Naive thymus-derived CD4-positive, alpha-beta T cell (primary cell): Measurements from ENCODE around the gene BLOC1S1. TPM values are rescaled to one million over a fixed set of nuclear protein-coding genes. Genes with fewer than 3 reads are reported as not detected.
"Not testable (repeated sequence)": the region's sequence is repeated elsewhere in the genome, so short reads cannot be mapped to it uniquely, and the experiment has no call there.

Source experiments
- ATAC-seq: fragments of 150-1000 bp; cut with Tn5 transposase; 2 replicates; pipeline ENCODE4 v1.10.0; 2021; ENCODE audit warnings: mild to moderate bottlenecking, moderate library complexity
- CTCF ChIA-PET: fragments of 350-600 bp; sonication (Branson Sonifier 250); formaldehyde crosslinking; loops from one replicate; lab custom pipeline; 2021; ENCODE audit warnings: antibody characterized with exemption; lab: Charles Lee
- POLR2A ChIA-PET: fragments of 350-600 bp; sonication (Branson Sonifier 250); formaldehyde crosslinking; loops from one replicate; lab custom pipeline; 2021; ENCODE audit warnings: antibody characterized with exemption, inconsistent platforms; lab: Charles Lee
- DNase-seq, 9 donors: peaks; one replicate each; pipeline versions ENCODE4 v3.0.0 to v3.0.0-alpha.2; 2020 to 2022; ENCODE audit warnings: mixed read lengths in 1 of 9
- H3K27ac ChIP-seq: one replicate; pipeline ENCODE4 v1.7.0; 2013; ENCODE audit warnings: mild to moderate bottlenecking, low read depth, low read length, moderate library complexity
- H3K27me3 ChIP-seq, 2 donors: one replicate each; pipeline ENCODE4 v1.7.0; 2013; ENCODE audit warnings: low read length in 2 of 2, mild to moderate bottlenecking in 2 of 2, moderate library complexity in 2 of 2; ENCODE audit not compliant: control insufficient read depth in 2 of 2, insufficient read depth in 2 of 2
- H3K36me3 ChIP-seq, 3 experiments: 1 replicate in 2 of 3; 2 replicates in 1 of 3; pipeline ENCODE4 v1.7.0; 2013; ENCODE audit warnings: low read length in 3 of 3, mild to moderate bottlenecking in 3 of 3, moderate library complexity in 1 of 3; ENCODE audit not compliant: insufficient read depth in 3 of 3, control insufficient read depth in 2 of 3
- H3K4me1 ChIP-seq, 2 donors: one replicate each; pipeline ENCODE4 v1.7.0; 2013; ENCODE audit warnings: low read length in 2 of 2, mild to moderate bottlenecking in 2 of 2, moderate library complexity in 1 of 2; ENCODE audit not compliant: control insufficient read depth in 2 of 2, insufficient read depth in 2 of 2
- H3K4me3 ChIP-seq: 2 replicates; pipeline ENCODE4 v1.7.0; 2013; ENCODE audit warnings: mild to moderate bottlenecking, low read length
- H3K9me3 ChIP-seq, 3 experiments: 1 replicate in 2 of 3; 2 replicates in 1 of 3; pipeline ENCODE4 v1.7.0; 2013; ENCODE audit warnings: low read length in 3 of 3; ENCODE audit not compliant: control insufficient read depth in 2 of 3
- H3K27ac Mint-ChIP-seq, 9 donors: one replicate each; pipeline ENCODE4 v1.8.0; 2020 to 2022; ENCODE audit warnings: mixed read lengths in 9 of 9, mild to moderate bottlenecking in 8 of 9, moderate library complexity in 5 of 9, inconsistent platforms in 2 of 9
- H3K27me3 Mint-ChIP-seq, 5 donors: one replicate each; pipeline ENCODE4 v1.8.0; 2021 to 2022; ENCODE audit warnings: mixed read lengths in 5 of 5, mild to moderate bottlenecking in 1 of 5
- H3K36me3 Mint-ChIP-seq, 5 donors: one replicate each; pipeline ENCODE4 v1.8.0; 2020 to 2022; ENCODE audit warnings: mixed read lengths in 5 of 5, mild to moderate bottlenecking in 3 of 5, inconsistent platforms in 1 of 5
- H3K4me1 Mint-ChIP-seq, 7 donors: one replicate each; pipeline ENCODE4 v1.8.0; 2020 to 2022; ENCODE audit warnings: mixed read lengths in 7 of 7, mild to moderate bottlenecking in 3 of 7, inconsistent platforms in 1 of 7
- H3K4me3 Mint-ChIP-seq, 10 donors: one replicate each; pipeline ENCODE4 v1.8.0; 2020 to 2022; ENCODE audit warnings: mild to moderate bottlenecking in 10 of 10, mixed read lengths in 10 of 10, moderate library complexity in 6 of 10, inconsistent platforms in 2 of 10
- H3K9me3 Mint-ChIP-seq, 11 donors: one replicate each; pipeline ENCODE4 v1.8.0; 2020 to 2022; ENCODE audit warnings: mixed read lengths in 11 of 11, mild to moderate bottlenecking in 4 of 11, inconsistent platforms in 1 of 11, moderate library complexity in 1 of 11
- intact Hi-C, 2 donors: fragments of 100-400 bp; cut with micrococcal nuclease; formaldehyde crosslinking; loops; one replicate each; pipeline ENCODE4 v1.15.1; 2023
- polyA plus RNA-seq, 2 donors: library from polyadenylated mRNA; unstranded; fragments of 300-500 nt; fragmentation: Illumina TruSeq; gene quantifications; one replicate each; pipeline ENCODE4 v1.2.3, GENCODE V29; 2021
- total RNA-seq, 6 experiments: library from RNA in 5 of 6; stranded (reverse) in 5 of 6; gene quantifications; 1 replicate in 5 of 6; 2 replicates in 1 of 6; pipeline ENCODE4 v1.2.3 and lab custom pipeline; 2021 to 2026

Gene BLOC1S1
- total and polyA plus RNA-seq, 7 experiments from 2014 or later: 37.6 to 112 (median 73.5) TPM

DNA sequence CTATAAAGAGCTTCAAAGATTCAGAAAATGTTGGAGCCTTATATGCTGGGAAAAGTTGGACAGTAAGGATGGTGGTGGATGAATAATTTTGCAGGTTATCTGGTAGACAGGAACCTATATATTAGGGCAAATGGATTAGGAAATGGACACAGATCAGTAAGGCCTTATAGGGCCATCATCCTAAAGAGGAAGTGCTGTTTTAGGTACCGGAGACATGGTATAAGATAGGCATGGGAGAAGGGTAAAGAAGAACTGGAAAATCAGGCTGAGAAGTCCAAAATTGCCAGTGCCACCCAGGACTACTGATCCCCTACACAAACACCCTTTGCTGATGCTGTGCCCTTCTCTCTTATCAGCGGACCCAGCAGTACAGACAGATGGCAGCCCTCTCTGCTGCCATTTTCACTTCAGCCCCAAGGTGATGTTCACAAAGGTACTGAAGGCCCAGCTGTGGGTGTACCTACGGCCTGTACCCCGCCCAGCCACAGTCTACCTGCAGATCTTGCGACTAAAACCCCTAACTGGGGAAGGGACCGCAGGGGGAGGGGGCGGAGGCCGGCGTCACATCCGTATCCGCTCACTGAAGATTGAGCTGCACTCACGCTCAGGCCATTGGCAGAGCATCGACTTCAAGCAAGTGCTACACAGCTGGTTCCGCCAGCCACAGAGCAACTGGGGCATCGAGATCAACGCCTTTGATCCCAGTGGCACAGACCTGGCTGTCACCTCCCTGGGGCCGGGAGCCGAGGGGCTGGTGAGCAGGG is 32.6 kb downstream of the BLOC1S1 start:
- intact Hi-C loops: no loop called here
- no peak for DNase-seq
- Mint-ChIP-seq H3K27me3 (no peaks in the 10 kb centered on the region), H3K4me1 (peaks cover 25 to 40% (median 32%) of the 10 kb centered on the region in 7 donors), H3K9me3 (peaks cover 0 to 2% (median 0%) of the 10 kb centered on the region in 11 donors), H3K4me3 (no peak overlapping the region), H3K27ac (peak overlapping the region; percentile 42 to 88 (median 69)), H3K36me3 (peaks cover 0 to 9% (median 6%) of the 10 kb centered on the region in 5 donors)
- Histone ChIP-seq H3K4me1 (peaks cover 0 to 16% of the 10 kb centered on the region in 2 donors), H3K27me3 (no peaks in the 10 kb centered on the region), H3K4me3 (no peak overlapping the region), H3K27ac (no peak overlapping the region), H3K9me3 (no peaks in the 10 kb centered on the region), H3K36me3 (peaks cover 0 to 44% (median 7%) of the 10 kb centered on the region in 3 experiments)
- POLR2A ChIA-PET: interaction anchor here (0.6 to 1.3 kb wide), 6 partner anchors 9 to 263 kb away, joined by 3 to 5 read pairs (median 3); partner anchors contain the start of gene BLOC1S1
- CTCF ChIA-PET: interaction anchor here (1.3 to 2.5 kb wide), 2 partner anchors 8 to 10 kb away, joined by 4 to 14 read pairs; no protein-coding TSS in a partner anchor
- no peak for ATAC-seq

DNA sequence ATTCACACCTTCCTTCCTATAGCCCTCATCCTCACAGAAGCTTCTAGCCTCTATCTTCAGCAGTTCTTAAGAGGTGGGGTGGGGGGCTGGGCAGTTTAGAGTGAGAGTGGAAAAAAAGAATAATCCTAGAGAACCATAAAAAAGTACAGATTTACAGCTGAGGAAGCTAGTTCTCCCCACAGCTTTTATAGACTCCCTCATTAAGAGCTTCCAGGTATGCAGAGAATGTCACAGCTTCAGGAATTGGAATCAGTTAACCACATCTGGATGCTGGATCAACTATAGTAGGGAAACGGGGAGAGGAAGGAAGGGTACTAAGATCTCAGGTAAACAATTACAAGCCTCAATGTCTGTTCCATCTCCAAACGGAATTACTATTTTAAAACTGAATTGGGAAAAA is 39.4 kb downstream of the BLOC1S1 start:
- Mint-ChIP-seq H3K4me3 (peak overlapping the region in 1 of 10 donors; percentile 12), H3K27me3 (no peaks in the 10 kb centered on the region), H3K36me3 (peaks cover 9 to 39% (median 18%) of the 10 kb centered on the region in 5 donors), H3K27ac (peak overlapping the region; percentile 6 to 79 (median 61)), H3K9me3 (peaks cover 0 to 2% (median 0%) of the 10 kb centered on the region in 11 donors), H3K4me1 (peaks cover 0 to 10% (median 4%) of the 10 kb centered on the region in 7 donors)
- Histone ChIP-seq H3K27me3 (no peaks in the 10 kb centered on the region), H3K9me3 (no peaks in the 10 kb centered on the region), H3K4me1 (no peaks in the 10 kb centered on the region), H3K36me3 (peaks cover 17 to 86% (median 24%) of the 10 kb centered on the region in 3 experiments), H3K4me3 (no peak overlapping the region), H3K27ac (no peak overlapping the region)
- DNase-seq (no peak), ATAC-seq (no peak)
- intact Hi-C loops: no loop called here
- ChIA-PET CTCF (interaction anchor here (0.6 to 2.4 kb wide), 3 partner anchors 16 to 189 kb away, joined by 3 to 10 read pairs (median 3); no protein-coding TSS in a partner anchor), POLR2A (interaction anchor here (0.6 to 1.4 kb wide), 5 partner anchors 12 to 218 kb away, joined by 3 to 4 read pairs (median 3); partner anchors contain the start of genes GDF11 and RAB5B)

DNA sequence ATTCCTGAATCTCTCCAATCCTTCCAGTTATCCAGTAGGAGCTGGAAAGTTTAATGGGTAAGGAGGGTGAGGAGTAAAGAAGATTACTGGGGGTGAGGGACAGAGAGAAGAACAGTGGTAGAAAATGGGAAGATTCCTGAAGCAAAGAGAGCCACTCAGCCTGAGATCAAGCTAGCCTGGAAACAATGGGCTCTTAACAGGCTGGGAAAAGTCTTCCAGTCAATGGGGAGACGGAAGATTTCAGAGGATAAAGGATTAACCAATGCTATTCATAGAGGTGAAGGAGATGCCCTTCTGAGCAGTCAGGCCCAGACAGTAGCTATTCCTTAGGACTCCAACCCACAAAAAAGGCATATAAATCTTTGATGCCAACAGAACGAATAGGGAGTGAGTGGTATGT is 41.9 kb downstream of the BLOC1S1 start:
- Mint-ChIP-seq H3K27ac (peak overlapping the region in 7 of 9 donors; percentile 3 to 84 (median 59)), H3K4me1 (peaks cover 0 to 18% (median 5%) of the 10 kb centered on the region in 7 donors), H3K9me3 (peaks cover 0 to 2% (median 0%) of the 10 kb centered on the region in 11 donors), H3K36me3 (peaks cover 14 to 45% (median 26%) of the 10 kb centered on the region in 5 donors), H3K4me3 (no peak overlapping the region), H3K27me3 (no peaks in the 10 kb centered on the region)
- Histone ChIP-seq H3K4me3 (no peak overlapping the region), H3K36me3 (peaks cover 10 to 78% (median 24%) of the 10 kb centered on the region in 3 experiments), H3K4me1 (no peaks in the 10 kb centered on the region), H3K27me3 (no peaks in the 10 kb centered on the region), H3K27ac (no peak overlapping the region), H3K9me3 (no peaks in the 10 kb centered on the region)
- no peak for DNase-seq
- ChIA-PET POLR2A (interaction anchor here (0.8 to 1.2 kb wide), 4 partner anchors 10 to 475 kb away, joined by 3 to 6 read pairs (median 4); no protein-coding TSS in a partner anchor), CTCF (interaction anchor here (1.2 to 1.4 kb wide), 2 partner anchors 19 to 238 kb away, joined by 3 read pairs; no protein-coding TSS in a partner anchor)
- no peak for ATAC-seq
- intact Hi-C loops: no loop called here

DNA sequence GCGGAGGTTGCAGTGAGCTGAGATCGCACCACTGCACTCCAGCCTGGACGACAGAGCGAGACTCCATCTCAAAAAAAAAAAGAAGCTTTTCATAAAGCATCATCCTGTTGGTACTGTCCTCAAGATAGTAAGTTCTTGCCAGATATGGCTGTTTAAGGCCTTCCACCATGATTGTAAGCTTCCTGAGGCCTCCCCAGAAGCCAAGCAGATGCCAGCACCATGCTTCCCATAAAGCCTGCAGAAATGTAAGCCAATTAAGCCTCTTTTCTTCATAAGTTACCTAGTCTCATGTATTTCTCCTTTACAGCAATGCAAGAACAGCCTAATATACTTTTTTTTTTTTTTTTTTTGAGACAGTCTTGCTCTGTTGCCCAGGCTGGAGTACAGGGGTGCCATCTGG is 42.7 kb downstream of the BLOC1S1 start:
- POLR2A ChIA-PET: interaction anchor here (0.7 kb wide), 1 partner anchor 20 kb away, joined by 3 read pairs; no protein-coding TSS in a partner anchor
- ATAC-seq, H3K27me3 Mint-ChIP-seq, H3K4me1 ChIP-seq, H3K4me3 ChIP-seq, DNase-seq, H3K9me3 Mint-ChIP-seq, H3K9me3 ChIP-seq, H3K27me3 ChIP-seq, intact Hi-C loops, H3K4me3 Mint-ChIP-seq, H3K27ac ChIP-seq: not testable (repeated sequence)
- peak overlapping the region in 3 of 9 donors; percentile 32 to 77 (median 59) for H3K27ac Mint-ChIP-seq
- peaks cover 0 to 18% (median 5%) of the 10 kb centered on the region in 7 donors for H3K4me1 Mint-ChIP-seq
- peaks cover 14 to 45% (median 26%) of the 10 kb centered on the region in 5 donors for H3K36me3 Mint-ChIP-seq
- peaks cover 10 to 71% (median 24%) of the 10 kb centered on the region in 3 experiments for H3K36me3 ChIP-seq
- CTCF ChIA-PET: interaction anchor here (0.6 kb wide), 1 partner anchor 1251 kb away, joined by 4 read pairs; no protein-coding TSS in a partner anchor

DNA sequence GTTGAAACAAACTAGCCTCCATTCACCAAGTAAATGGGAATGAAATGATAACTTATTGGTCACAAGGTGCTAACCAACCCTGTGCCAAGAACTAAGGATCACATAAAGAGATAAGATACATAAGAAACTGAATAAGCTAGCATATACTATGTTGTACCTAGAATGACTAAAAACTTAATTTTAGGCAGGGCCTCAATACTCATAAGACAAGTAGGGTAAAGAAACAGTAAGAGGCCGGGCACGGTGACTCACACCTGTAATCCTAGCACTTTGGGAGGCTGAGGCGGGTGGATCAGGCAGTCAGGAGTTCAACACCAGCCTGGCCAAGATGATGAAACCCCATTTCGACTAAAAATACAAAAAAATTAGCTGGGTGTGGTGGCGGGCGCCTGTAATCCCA is 44.8 kb downstream of the BLOC1S1 start:
- Histone ChIP-seq H3K9me3 (no peaks in the 10 kb centered on the region), H3K4me3 (no peak overlapping the region), H3K36me3 (peaks cover 10 to 58% (median 16%) of the 10 kb centered on the region in 3 experiments), H3K27me3 (no peaks in the 10 kb centered on the region), H3K27ac (no peak overlapping the region), H3K4me1 (no peaks in the 10 kb centered on the region)
- intact Hi-C loops: no loop called here
- ChIA-PET CTCF (no interaction called here), POLR2A (interaction anchor here (1.1 kb wide), 1 partner anchor 22 kb away, joined by 3 read pairs; no protein-coding TSS in a partner anchor)
- no peaks in the 10 kb centered on the region for H3K27me3 Mint-ChIP-seq
- ATAC-seq: no peak
- no peaks in the 10 kb centered on the region for H3K9me3 Mint-ChIP-seq
- H3K36me3 Mint-ChIP-seq: peaks cover 12 to 39% (median 23%) of the 10 kb centered on the region in 5 donors
- H3K4me1 Mint-ChIP-seq: peaks cover 0 to 12% (median 4%) of the 10 kb centered on the region in 7 donors
- peak overlapping the region in 5 of 9 donors; percentile 2 to 64 (median 43) for H3K27ac Mint-ChIP-seq
- no peak for DNase-seq
- no peak overlapping the region for H3K4me3 Mint-ChIP-seq

DNA sequence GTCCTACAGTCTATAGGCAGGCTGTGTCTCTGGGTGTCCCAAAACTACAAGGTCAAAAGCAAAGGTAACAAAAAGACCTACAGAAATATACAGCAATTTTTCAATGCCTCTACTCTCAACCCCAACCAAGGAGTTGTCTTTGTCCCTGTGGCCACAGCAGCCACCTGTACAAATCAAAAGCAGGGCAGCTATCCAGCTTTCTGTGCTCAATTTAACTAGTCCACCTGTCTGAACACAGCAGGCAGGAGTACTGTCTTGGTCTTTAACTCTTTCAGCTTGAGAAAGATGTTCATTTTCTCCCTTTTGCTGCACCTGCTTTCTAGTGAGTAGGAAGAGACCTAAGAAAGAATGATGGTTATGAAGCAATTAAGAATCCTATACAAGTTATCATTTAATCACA is 46.8 kb downstream of the BLOC1S1 start:
- Mint-ChIP-seq H3K27me3 (no peaks in the 10 kb centered on the region), H3K4me1 (peaks cover 0 to 12% (median 8%) of the 10 kb centered on the region in 7 donors), H3K36me3 (peaks cover 2 to 34% (median 16%) of the 10 kb centered on the region in 5 donors), H3K27ac (peak overlapping the region in 1 of 9 donors; percentile 25), H3K4me3 (no peak overlapping the region), H3K9me3 (no peaks in the 10 kb centered on the region)
- H3K36me3 ChIP-seq: peaks cover 3 to 53% (median 4%) of the 10 kb centered on the region in 3 experiments
- H3K9me3 ChIP-seq: no peaks in the 10 kb centered on the region
- no peak overlapping the region for H3K27ac ChIP-seq
- no peaks in the 10 kb centered on the region for H3K27me3 ChIP-seq
- ChIA-PET POLR2A (no interaction called here), CTCF (no interaction called here)
- intact Hi-C loops: no loop called here
- no peak overlapping the region for H3K4me3 ChIP-seq
- H3K4me1 ChIP-seq: no peaks in the 10 kb centered on the region
- DNase-seq (no peak), ATAC-seq (no peak)
